Smooth muscle cell of the coronary artery (primary cell): ENCODE data around the gene YKT6. TPM values are rescaled to one million over a fixed set of nuclear protein-coding genes. Genes with fewer than 3 reads are reported as not detected.

Experiments
- total RNA-seq: library from RNA; depleted of rRNA; stranded (reverse); fragments of >200 nt; gene quantifications from 2 replicates; pipeline ENCODE4 v1.2.3, GENCODE V29; 2014; ENCODE audit warnings: low replicate concordance

YKT6 gene
- total RNA-seq: 41.7 and 128 TPM in 2 replicates

DNA sequence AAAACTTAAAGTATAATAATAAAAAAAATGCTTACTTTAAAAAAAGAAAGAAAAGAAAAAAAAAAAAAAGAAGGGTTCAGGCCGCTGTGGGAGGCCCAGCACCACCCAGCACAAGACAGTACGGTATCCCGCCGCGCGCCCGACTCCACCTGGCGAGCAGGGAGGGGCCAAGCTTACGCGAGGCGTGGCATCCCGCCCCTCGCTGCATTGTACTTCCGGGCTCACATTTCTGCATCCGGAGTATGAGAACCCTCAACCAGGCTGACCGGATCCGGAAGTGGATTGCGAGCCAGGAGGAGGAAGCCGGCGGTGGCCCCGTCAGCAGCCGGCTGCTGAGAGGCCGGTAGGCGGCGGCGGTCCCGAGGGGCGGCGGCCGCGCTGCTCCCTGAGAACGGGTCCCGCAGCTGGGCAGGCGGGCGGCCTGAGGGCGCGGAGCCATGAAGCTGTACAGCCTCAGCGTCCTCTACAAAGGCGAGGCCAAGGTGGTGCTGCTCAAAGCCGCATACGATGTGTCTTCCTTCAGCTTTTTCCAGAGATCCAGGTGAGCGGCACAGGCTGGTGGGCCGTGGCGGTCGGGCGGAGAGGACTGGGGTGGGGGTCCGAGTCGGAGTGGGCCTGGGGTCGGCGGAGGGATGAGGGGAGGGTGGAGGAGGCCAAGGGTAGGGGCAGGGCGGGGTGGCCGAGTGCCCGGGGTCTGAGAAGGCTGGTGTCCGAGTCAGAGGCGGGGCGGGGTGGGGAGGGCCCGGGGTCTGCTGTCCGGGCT is at the start of gene YKT6:
Gene YKT6 (plus strand): TSS at position 280 of the 763 bp plus-strand sequence. CDS start 158 bp downstream, at position 438.

DNA sequence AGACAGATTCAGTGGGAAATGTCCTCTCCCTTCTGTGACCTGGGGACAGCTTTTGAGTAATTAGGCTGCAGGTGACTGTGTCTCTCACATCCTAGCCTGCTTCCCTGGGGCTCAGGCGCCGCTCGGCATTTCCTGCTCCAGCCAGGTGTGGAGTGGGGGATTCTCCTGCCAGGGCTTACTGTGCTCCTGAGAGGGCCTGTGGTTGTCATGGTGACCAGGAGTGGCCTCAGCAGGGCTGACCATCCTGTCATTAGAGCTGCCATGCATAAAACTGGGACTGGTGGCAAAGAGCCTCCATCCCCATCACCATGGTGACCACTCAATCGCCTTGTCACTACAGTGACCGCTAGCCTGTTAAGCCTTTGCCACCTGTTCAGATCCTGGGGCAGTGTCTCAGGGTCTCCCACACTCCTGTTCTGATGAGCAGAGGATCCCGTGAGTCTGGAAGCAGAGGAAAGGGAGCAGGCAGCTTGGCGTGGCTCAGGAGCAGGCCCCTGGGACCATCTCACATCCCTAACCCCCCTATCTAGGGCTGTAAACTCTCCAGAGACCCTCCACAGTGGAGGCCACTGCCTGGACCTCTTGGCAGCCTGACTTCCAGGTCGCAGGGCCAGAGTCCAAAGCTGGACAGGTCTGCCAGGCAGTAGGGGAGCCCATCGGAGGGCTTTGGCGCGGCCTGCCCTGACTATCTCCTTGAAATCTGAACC is 11.3 kb upstream of the YKT6 start, which contains the start of gene GCK:
Gene GCK (minus strand): TSS at position 154 of the 707 bp plus-strand sequence. CDS start 486 bp downstream, outside the sequence.

Other genes with a start within 250 kb of the YKT6 start
- not detected in 2 replicates for gene SPDYE1, start 203.1 kb upstream of the YKT6 start, total RNA-seq
- 171 and 262 TPM in 2 replicates for gene DBNL, start 156.3 kb upstream of the YKT6 start, total RNA-seq
- gene PGAM2, start 135.4 kb upstream of the YKT6 start, total RNA-seq: 0.75 and 2.5 TPM in 2 replicates
- gene POLM, start 118.4 kb upstream of the YKT6 start, total RNA-seq: 8.6 and 15.2 TPM in 2 replicates
- 80.0 and 122 TPM in 2 replicates for gene AEBP1, start 96.6 kb upstream of the YKT6 start, total RNA-seq
- 72.0 and 80.7 TPM in 2 replicates for gene POLD2, start 77.4 kb upstream of the YKT6 start, total RNA-seq
- 0.82 TPM in 1 of 2 replicates, not detected in the other for gene MYL7, start 59.6 kb upstream of the YKT6 start, total RNA-seq
- 0.60 and 1.6 TPM in 2 replicates for gene GCK, start 11.5 kb upstream of the YKT6 start, total RNA-seq
- gene CAMK2B, start 124.6 kb downstream of the YKT6 start, total RNA-seq: 0.23 and 0.59 TPM in 2 replicates